PC-3 (cell line): ENCODE data around the gene LIN7B.

ENCODE experiments used
- CTCF ChIP-seq: fragments of 300-600 bp; sonication (generic); conservative IDR thresholded peaks from 2 replicates; pipeline ENCODE4 v1.5.1; 2017; ENCODE audit warnings: antibody characterized with exemption, low read depth, mild to moderate bottlenecking, low read length
- EZH2phosphoT487 ChIP-seq: fragments of 300-600 bp; sonication (generic); IDR thresholded peaks from 2 replicates; pipeline ENCODE4 v1.6.1; 2018; ENCODE audit warnings: mild to moderate bottlenecking, antibody characterized with exemption, low read length, borderline replicate concordance

GRCh38 chr19:49128545-49129237, 14.5 kb downstream of the LIN7B start:
- TF ChIP-seq CTCF (no peak), EZH2phosphoT487 (no peak)
